SIG-M5 (cell line): ENCODE results near the gene SNRPN.
"Not testable (repeated sequence)": the region's sequence is repeated elsewhere in the genome, so short reads cannot be mapped to it uniquely, and the experiment has no call there.

ENCODE experiments used
- DNase-seq: peaks from one replicate; lab custom pipeline; 2025; lab: John Stamatoyannopoulos, UW

SNRPN gene

DNA sequence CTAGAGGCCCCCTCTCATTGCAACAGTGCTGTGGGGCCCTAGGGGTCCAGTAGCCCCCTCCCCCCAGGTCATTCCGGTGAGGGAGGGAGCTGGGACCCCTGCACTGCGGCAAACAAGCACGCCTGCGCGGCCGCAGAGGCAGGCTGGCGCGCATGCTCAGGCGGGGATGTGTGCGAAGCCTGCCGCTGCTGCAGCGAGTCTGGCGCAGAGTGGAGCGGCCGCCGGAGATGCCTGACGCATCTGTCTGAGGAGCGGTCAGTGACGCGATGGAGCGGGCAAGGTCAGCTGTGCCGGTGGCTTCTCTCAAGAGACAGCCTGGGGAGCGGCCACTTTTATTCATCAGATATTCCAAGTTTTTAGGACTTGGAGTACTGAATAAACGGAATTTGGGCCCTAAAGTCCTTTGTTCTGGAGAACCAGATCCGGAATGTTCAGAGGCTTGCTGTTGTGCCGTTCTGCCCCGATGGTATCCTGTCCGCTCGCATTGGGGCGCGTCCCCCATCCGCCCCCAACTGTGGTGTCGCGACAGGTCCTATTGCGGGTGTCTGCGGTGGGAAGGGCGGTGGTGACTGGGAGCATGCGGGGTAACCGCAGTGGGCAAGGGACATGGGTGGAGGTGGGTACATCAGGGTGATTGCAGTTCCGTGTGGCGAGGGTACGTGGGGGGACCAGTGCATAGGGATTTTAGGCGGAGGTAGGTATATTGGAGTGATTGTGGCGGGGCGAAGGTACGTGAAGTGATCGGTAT is at the start of gene SNRPN, which contains the start of gene SNURF:
Gene SNRPN, plus strand, starts transcription at position 205 of the 748 bp plus-strand sequence. CDS start 19,467 bp downstream, outside the sequence.
Gene SNURF, plus strand, starts transcription at position 205 of the 748 bp plus-strand sequence. Its CDS starts 62 bp downstream, at position 267.
- DNase-seq, result no peak

DNA sequence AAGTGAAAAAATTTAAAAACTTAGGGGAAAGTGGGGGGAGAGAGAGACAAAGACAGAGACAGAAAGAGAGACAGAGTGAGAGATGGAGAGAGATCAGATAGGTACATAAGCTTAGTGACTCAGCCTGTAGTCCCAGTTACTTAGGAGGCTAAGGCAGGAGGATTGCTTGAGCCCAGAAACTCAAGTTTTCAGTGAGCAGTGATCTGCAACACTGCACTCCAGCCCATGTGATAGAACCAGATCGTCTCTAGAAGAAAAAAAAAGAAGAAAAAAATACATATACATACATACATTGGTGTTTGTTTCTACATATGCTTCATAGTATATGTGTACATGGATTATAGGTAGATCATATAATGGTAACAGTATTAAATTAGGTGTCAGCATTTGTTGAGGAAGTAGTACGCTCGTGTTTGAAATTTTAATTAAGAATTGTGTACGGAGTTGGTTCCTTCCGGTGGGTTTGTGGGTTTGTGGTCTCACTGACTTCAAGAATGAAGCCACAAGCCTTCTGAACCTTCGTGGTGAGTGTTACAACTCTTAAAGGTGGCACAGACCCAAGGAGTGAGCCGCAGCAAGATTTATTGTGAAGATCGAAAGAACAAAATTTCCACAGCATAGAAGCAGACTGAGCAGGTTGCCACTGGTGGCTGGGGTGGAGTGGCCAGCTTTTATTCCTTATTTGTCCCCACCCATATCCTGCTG is 38.3 kb upstream of the SNRPN start:
- DNase-seq, result no peak

DNA sequence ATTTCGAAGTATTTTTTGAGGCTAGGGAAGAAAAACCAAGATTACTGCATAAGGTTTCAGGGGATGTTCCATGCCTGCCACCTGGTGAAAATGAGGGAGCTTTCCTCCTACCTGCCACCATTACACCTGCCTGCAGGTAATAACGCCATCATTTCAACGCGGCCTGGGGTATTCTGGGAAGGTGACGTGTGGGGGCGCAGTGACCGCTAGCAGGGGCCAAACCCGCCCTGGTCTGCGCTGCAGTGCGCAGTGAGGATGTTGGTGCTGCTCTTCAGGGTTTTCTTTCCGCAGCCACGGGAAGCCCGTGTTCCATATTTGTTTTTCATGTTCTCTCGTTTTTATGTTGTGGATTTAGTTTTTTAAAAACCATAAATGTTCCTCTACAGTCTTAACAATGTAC is 37.4 kb upstream of the SNRPN start:
- no peak for DNase-seq

DNA sequence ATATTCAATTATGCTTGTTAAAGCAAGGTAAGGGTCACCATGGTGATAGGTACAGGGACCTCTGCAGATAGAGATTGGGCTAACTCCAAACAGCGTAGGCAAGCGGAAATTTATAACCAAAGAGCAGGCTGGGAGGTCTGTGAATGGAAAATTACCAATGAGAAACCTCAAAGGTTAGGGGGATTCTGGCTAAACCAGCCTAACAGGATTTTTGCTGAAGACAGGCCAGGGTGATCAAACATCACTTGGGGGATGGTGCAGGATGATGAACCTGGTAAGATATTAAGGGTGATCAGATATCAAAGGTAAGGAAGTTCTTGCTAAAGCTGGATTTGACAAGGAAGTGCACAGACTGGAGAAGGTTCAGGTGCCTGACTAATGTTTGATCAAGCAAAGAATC is 35.3 kb upstream of the SNRPN start:
- DNase-seq, result no peak

DNA sequence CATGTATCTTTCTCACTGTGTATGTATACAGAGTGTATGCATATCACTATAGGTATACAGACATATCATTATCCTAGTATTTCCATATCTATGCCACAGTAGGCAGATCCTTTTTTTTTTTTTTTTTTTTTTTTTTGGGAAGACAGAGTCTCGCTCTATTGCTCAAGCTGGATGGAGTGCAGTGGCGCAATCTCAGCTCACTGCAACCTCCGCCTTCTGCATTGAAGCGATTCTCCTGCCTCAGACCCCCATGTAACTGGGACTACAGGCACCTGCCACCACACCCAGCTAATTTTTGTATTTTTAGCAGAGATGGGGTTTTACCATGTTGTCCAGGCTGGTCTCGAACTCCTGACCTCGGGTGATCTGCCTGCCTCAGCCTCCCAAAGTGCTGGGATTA is 32.0 kb upstream of the SNRPN start:
- DNase-seq, result not testable (repeated sequence)

DNA sequence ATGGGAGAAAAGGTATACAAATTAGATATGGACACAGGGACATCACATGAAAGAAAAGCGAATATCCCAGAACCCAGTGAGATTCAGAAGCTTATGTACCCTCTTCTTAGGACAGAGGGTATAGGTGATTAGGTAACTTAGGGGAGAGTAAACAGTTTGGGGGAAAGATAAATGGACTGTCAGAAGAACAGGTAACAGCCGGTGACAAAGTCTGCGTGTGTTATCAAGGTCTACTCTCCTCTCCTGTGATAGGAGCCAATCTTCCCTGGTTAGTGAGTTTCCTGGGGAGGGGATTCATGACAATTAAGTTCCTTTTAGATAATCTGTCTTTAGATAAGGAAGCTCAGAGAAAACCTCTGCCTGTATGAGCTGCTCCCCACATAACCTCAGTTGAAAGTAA is 30.6 kb upstream of the SNRPN start:
- no peak for DNase-seq

DNA sequence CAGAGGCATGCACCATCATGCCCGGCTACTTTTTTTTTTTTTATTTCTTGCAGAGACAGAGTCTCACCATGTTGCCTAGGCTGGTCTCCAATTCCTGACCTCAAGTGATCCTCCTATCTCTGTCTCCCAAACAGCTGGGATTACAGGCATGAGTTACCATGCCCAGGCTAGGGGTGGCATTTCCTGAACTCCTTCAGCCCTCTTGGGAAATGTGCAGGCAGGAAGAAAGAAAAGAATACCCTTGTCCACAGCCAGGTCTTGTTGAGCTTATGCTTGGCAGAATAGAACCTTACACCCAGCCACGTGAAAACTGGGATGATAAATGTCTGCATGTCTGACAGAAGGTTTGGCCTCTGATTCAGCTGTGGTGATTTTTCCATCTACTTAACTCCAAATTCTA is 30.2 kb upstream of the SNRPN start:
- no peak for DNase-seq

DNA sequence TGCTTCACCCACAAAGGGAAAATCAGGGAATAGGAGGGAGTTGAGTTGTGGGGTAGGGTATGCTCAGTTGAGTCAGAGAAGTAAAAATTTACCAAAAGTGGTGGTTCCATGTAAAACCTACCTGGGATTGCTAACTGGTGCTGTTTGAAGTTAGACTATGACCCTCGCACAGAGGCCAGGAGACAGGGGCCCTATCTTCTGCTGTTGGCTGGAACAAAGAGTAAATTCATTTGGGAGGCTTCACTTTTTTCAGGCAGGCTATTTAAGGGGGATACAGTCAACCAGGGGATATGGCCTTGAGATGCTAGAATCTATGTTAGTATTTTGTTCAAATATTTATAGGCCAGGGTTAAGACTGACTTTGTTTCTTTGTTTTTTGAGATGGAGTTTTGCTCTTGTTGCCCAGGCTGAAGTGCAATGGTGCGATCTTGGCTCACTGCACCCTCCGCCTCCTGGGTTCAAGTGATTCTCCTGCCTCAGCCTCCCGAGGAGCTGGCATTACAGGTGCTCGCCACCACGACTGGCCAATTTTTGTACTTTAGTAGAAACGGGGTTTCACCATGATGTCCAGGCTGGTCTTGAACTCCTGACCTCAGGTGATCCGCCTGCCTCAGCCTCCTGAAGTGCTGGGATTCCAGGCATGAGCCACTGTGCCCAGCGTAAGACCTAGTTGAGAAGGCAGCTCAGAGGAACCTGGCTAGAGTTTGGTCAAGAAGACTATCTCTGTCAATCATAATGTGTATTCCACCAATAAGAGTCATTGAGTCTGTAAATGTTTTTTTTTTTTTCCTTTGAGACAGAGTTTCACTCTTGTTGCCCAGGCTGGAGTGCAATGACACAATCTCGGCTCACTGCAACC is 22.7 kb upstream of the SNRPN start:
- DNase-seq, result not testable (repeated sequence)

DNA sequence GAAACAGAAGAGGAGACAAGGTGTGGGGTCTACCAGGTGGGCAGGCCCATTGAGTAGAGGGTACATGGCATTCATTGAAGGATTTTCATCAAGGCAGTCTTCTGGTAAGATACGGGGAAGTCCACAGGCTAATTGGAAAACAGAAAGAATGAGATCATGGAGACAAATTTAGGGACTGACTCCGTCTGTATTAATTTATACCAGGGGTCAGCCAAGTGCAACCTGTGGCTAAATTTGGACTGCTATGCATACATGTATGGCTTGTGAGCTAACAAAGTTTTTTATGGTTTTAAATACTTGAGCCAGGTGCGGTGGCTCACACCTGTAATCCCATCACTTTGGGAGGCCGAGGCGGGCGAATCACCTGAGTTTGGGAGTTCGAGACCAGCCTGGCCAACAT is 21.1 kb upstream of the SNRPN start:
- DNase-seq, result no peak

DNA sequence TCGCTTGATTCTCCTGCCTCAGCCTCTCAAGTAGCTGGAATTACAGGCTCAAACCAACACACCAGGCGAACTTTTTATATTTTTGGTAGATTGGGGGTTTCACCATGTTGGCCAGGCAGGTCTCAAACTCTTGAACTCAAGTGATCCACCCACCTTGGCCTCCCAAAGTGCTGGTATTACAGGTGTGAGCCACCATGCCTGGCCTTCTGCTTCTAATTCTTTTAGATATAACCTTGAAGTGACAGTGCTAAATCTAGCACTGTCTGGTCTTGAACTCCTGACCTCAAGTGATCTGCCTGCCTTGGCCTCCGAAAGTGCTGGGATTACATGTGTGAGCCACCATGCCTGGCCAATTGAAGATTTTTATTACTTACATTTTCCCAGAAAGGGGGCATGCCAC is 16.6 kb upstream of the SNRPN start:
- DNase-seq, result not testable (repeated sequence)

DNA sequence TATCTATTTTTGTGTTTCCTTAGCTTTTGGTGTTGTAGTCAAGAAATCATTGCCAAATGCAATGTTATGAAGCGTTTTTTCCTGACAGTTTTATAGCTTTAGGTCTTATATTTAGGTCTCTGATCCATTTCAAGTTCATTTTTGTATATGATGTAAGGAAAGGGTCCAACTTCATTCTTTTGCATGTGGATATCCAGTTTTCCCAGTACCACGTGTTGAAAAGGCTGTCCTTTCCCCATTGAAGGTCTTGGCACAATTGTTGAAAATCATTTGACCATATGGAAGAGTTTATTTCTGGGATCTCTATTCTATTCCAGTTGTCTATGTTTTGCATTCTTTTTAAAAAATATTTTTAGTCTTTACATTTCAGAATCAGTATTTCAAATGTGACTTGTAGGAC is 14.6 kb upstream of the SNRPN start:
- no peak for DNase-seq

DNA sequence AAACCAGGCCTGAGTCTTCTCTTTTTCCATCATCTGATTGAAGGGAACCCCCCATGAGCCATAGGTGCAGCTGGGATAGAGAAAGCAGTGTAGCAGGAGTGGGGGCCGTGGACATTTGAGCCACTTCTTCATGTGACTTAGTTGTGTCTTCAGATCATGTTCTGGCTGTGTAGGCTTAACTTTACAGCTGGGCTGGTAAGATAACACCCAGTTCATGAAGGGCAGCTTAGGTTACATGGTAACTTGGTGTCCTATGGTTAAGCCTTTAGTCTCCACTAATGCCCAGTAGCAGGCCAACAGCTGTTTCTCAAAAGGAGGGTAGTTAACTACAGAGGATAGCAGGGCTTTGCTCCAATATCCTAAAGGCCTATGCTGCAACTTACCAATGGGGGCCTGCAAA is 11.4 kb upstream of the SNRPN start:
- no peak for DNase-seq

DNA sequence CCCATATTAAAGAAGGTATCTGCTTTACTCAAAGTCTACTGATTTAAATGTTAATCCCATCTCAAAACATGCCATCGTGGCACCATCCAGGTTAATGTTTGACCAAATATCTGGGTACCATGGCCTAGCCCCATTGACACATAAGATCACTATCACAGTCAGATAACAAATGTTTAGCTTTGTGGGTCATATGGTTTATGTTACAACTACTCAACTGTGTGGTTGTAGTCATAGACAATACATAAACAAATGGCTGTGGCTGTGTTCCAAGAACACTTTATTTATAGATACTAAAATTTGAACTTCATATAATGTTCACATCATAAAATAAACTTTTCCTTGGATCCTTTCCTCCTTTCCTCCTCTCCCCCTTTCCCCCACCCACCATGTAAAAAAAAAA is 9.8 kb upstream of the SNRPN start:
- DNase-seq, result no peak

DNA sequence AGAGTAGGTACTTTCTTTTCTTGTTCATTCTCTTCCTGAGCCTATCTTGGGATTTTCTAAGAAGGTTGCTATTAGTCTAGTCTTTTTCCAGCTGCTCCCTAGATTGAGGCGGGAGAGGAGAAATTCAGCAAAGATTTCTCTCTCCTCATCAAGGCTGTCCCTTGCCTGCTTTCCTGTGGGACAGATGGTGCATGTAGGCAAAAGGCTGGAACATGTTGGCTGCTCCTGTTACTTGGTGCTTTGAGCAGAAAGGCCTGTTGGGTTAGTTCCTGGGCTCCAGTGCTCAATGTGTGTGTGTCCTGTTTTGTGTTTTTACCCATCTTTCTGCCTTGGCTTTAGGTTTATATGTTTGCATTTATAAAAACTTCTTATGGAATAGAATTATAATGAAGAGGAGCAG is 9.1 kb upstream of the SNRPN start:
- no peak for DNase-seq

DNA sequence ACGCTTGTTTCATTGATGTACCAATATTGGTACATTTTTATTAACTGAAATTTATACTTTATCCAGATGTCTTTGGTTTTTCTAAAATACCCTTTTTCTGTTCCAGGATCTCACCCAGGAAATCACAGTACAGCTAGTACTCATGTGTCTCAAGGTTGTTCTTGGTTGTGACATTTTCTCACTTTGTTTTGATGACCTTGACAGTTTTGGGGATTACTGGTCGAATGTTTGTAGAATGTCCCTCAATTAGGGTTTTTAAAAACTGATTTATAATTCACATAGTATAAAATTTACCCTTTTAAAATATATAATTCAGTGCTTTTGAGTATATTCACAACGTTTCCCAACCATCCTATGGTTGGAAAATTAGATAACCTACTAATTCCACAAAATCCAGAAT is 6.3 kb upstream of the SNRPN start:
- DNase-seq, result no peak

DNA sequence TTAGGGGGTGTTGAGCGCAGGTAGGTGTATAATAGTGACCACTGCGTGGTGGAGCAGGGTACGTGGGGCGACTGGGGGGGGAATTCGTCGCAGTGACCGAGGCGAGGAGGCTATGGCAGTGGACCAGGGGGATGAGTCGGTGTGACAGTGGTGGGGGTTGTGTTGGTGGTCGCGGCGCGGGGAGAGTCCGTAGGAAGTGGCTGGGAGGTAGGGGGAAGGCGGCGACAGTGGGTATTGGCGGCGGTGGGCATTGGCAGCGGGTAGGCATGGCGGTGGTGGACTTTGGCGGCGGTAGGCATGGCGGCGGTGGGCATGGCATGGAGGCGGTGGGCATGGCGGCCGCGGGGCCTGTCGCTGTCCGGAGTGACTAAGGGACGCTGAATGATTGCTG is 739 bp downstream of the SNRPN start:
- DNase-seq, result no peak

DNA sequence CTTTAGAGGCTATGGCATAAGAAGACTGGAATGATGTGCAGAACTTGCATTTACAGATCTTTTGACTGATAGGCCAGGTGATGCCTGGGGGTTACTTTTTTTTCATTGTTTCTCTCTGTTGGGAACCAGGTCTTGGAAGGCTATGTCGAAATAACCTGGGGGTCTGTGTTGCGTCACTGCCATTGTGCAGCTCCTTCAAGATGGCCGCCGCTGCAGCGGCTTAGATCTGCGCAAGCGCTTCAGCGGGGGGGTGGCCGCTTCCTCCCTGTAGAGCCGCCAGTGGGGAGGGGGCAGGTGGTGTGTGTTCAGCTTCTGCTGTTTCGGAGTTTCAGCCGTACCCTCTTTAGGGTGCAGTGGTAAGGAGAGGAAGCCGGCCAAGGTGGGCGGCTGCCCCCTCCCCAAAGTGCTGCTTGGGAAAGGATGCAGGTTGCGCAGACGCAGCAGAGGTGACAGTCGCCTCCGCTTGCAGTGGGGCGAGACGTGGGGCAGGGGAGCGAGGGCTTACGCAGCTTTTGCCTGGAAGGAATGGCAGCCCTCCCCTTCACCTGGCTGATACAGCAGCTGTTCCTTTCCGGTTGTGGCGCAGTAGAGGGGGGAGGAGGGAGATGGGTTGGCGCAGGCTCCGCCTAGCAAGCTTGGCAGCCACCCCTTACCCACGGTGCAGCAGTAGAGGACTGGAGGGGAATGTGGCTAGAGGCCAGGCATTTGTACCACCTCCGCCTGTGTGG is 1.5 kb downstream of the SNRPN start:
- no peak for DNase-seq

DNA sequence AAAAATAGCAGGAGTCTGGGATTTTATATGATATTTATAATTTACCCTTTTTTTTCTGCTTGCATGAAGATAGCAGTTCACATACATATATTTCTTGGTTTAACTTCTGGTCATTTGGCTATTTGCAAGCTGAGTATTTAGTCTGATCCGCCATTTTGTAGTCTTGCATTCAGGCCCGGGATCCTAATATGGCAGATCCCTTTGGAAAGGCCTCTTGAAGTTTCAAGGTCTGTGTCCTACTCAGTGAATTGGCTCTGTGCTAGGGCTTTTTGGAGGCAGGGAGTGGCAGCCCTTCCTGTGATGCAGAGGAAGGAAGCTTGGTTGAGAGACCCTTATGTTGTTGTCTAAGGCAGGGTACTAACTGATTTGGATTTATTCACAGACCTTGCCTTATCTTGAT is 2.9 kb downstream of the SNRPN start:
- DNase-seq, result no peak

DNA sequence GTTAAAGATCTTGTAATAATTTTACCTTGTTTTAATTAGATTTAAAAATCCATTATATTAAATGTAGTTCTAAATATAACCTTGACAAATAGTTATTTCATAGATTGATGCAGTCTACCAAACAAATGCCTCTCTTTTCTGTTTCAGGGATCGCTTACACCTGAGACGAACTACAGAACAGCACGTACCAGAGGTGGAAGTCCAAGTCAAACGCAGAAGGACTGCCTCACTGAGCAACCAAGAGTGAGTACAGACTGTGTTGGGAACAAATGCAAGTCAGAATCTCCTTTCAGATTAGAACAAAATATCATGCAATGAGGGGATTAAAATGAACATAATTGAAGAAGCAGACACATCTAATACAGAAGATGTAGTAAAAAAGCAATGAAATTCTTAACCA is 7.2 kb downstream of the SNRPN start:
- no peak for DNase-seq

DNA sequence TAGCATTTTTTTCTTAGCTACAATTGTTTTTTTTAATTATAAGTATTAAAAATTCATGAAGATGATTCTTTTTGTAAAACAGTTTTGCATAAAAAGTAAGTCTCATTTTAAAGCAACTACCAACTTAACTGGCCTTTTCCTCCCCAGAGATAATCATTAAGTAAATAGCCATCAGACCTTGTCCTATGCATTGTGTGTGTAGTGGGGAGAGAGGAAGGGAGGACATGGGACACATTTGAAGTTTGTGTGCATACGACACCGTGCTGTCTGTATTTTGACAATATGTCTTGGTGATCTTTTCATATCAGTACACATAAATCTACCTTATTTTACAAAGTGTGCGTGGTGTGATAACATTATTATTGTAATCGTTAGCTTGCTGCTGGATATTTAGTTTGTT is 8.1 kb downstream of the SNRPN start:
- DNase-seq, result no peak

DNA sequence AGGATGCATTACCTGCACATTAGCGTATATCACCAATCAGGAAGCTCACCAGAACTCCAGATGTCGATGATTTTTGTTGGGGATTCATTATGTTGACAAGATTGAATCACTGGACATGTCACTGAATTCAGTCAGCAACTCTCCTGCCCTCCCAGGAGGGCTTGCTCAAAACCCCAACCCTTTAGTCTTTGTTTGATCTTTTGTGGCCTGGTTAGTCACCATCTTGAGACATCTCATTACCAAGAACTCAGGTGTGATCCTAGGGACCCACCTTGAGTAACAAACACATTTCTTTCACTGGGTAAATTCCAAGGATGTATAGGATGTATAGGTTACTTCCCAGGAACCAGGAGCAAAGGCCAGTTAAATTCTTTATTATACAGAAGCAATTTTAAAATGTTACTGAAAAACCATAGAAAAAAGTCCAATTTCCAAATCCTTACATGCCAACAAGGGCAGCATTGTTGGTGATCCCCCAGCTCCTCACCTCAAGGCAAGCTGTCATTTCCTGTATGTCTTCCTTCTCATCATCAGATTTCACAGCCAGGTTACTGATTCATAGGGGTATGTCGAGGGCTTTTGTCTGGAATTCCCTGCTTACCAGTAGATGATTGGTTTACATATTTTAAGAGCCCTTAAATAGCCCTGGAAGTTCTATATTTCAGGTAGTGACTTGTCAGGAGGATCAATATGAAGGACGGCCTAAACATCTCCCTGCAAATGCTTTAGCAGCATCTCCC is 11.7 kb downstream of the SNRPN start:
- no peak for DNase-seq
